Activated CD4-positive, alpha-beta T cell treated with anti-CD3 and anti-CD28 coated beads, Interleukin-10, Interleukin-2, amounts not matched to agents 100 ng/mL and 50 ng/mL, durations not matched to agents 16 hours and 8 hours (primary cell): Measurements from ENCODE around the gene NRIP2.
A peak's percentile ranks its signal among the peaks of the same experiment; 100 is the strongest.

Experiments used
- DNase-seq: peaks from one replicate; pipeline ENCODE4 v3.0.0-alpha.2; 2020

The NRIP2 gene

GRCh38 chr12:2804393-2805142, 30.3 kb downstream of the NRIP2 start:
- no peak for DNase-seq

DNA sequence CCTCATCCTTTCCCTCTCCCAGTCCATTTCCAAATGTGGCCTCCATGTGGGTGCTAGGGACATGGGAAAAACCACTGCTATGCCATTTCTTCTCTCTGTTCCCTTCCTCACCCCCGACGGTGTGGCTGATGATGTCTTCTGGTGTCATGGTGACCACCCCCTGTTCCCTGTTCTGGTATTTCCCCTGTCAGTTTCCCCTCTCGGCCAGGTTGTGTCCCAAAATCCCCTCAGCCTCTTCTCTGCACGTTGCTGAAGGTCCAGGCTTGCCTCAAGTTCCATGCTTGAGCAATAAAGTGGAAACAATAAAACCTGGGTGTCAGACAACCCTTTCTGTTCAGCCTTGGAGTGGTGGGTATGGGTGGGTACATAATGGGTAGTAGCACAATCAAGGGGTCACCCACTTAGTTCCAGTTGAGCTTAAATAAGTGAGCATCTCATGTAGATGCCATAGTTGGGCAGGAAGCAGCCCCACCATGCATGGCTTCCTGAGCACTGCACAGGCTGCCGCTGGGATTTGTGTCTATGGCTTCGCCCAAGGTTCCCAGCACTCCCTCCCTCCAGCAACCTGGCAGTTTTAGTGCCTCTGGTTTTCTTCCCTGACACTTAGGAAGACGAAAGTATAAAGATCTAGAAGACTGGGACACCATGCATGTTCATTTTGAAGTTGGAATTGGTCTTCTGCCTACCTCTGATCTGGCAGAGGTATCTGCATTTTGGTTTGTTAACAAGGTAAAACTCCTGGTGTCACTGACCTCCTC, 31.0 kb downstream of the NRIP2 start:
- no peak for DNase-seq

DNA sequence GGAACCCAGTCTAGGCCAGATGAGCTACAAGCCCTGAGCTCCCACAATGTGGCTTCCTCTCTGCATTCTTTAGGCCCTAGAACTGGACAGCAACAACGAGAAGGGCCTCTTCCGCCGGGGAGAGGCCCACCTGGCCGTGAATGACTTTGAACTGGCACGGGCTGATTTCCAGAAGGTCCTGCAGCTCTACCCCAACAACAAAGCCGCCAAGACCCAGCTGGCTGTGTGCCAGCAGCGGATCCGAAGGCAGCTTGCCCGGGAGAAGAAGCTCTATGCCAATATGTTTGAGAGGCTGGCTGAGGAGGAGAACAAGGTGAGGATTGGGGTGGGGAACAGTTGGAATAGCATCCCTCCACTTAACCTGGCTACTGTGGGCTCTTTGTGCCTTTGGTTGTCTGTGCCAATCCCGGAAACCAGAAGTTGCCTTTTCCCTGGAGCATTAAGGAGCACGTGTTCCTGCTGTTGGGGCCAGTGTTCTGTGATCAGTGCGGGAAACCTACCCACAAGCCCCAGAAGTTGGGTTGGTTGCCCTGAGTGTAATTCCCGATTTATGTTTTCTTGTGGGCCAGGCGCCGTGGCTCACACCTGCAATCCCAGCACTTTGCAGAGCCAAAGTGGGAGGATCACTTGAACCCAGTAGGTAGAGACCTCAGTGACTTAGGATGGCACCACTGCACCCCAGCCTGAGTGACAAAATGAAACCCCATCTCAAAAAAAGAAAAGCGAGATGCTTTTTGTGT, 33.6 kb downstream of the NRIP2 start:
- no peak for DNase-seq

- DNase-seq = no peak
Measured at GRCh38 chr12:2800046-2800570, 34.7 kb downstream of the NRIP2 start.

DNA sequence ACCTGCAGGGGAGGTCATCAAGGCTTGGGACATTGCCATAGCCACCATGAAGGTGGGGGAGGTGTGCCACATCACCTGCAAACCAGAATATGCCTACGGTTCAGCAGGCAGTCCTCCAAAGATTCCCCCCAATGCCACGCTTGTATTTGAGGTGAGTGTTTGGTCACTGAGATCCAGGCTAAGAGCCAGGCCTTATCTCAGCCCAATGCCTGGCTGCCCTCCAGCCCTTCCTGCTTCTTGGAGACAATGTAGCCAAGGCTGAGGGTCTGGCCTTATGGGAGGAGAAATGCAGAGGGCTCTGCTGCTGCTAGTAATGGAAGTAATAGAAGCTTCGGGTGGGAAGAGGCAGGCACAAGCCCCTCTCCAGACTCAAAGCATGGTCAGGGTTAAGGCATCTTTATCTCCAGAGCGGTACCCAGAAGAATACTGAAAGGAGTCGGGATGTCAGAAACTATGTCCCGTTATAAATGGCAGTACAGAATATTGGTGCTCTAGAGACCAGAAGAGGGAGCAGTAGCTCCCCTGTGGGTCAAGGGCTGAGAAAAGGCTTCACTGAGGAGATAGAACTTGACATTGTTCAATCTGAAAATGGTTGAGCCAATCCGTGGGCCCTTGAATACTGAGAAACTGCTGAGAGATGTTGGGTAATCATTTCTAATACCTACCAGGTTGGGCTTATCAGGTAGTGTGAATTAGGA, 37.0 kb downstream of the NRIP2 start:
- DNase-seq = no peak

GRCh38 chr12:2796187-2796666, 38.6 kb downstream of the NRIP2 start:
- no peak for DNase-seq

DNA sequence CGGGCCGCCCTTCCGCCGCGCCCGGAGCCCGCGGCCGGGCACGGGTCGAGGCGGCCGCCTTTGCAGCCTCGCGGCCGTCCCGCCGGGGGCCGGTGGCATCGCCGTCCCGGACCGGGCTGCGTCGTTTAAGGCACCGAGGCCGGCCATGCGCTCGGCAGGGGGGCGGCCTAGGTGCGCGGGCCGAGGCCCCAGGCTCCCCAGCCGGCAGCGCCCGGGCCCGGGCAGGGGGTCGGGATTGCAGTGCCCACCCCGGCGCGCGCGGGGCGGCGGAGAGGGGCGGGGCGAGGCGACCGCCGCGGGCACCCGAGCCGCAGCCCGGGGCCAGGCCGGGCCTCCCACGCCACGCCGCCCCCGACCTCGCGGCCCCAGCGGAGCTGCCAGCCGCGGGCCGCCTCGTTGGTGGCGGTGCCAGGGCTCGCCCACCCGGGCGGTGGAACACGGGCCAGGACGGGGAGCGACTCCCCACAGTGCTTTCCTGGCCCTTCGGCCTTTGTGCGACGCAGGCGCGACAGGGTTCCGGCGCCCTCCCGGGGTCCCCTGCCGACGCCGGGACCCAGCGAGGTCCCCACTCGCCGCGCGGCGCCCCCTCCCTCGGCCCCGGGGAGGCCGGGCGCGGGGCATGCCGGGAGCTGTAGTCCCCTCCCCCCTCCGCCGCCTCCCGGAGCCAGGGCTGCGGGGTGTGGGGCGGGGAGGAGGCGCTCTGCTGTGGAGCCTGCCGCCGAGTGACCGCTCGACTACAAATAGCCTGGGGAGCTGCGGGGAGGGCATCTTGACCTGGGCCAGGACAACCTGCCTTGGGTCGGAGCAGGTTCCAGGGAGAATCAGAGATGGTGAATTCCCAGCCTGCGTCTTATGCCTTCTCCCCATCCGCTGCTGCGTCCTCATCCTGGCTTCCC, 39.3 kb downstream of the NRIP2 start:
- peak; percentile 75 for DNase-seq

- peak; percentile 93 for DNase-seq
Measured at GRCh38 chr12:2794736-2795289, 40.0 kb downstream of the NRIP2 start, which contains the start of gene FKBP4. TSS of gene FKBP4 (plus strand) at chr12:2794970. CDS start at chr12:2795140, 170 bp downstream.

DNA sequence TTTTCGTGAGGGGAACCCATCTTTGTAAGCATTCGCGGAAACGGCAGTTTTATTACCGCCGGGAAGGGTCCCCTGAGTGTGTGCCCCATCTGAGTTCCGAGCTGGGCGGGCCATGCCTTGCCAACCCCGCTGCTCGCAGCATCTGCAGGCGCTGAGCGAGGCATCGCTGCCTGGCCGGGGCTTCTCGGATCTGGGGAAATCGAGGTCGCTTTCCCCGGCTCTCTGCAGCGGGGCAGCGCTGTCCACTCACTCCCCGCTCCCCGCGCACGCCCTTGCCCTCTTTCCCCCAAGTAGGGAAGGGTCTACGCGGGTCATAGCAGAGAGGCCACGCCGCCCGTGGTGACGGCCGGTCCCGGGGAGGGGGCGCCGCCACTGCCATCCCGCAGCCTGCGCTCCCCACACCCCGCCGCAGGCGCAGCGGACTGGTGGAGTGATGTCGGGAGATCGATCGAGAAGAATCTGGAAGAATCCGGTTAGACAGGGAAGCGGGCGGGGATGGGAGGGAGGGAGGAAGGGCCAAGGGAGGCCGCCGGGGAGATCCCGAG, 40.6 kb downstream of the NRIP2 start:
- DNase-seq = peak; percentile 7

- no peak for DNase-seq
Measured at GRCh38 chr12:2793561-2793960, 41.3 kb downstream of the NRIP2 start.

GRCh38 chr12:2792671-2793500, 41.9 kb downstream of the NRIP2 start:
- DNase-seq = no peak

DNA sequence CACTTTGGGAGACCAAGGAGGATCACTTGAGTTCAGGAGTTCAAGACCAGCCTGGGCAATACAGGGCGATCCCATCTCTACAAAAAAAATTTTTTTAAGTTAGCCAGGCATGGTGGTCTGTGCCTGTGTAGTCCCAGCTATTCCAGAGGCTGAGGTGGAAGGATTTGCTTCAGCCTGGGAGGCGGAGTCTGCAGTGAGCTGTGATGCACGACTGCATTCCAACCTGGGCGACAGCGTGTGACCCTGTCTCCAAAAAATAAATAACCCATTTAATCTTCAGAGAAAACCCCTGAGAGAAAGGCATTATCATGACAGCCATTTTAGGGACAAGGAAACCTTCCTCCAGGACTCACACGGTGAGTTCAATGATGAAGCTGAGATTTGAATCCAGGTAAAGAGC, 43.7 kb downstream of the NRIP2 start:
- DNase-seq = no peak

DNA sequence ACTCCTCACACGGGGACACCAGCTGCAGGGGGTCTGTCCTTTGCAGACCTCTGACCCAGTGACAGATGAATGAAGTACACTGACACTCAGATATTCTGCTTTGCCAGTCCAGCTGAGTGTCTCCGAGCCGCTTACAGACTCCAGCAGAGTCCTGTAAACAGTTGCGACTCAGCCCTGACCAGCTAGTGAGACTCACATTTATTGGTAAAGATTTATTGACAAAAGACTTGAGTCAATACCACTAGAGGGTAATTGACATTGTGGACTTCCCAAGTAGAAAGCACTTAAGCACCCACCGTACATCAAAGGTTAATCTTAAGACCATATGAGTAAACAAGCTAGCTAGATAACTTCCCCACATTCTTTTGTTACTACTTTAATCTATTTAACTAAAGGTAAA, 49.8 kb downstream of the NRIP2 start:
- no peak for DNase-seq

DNA sequence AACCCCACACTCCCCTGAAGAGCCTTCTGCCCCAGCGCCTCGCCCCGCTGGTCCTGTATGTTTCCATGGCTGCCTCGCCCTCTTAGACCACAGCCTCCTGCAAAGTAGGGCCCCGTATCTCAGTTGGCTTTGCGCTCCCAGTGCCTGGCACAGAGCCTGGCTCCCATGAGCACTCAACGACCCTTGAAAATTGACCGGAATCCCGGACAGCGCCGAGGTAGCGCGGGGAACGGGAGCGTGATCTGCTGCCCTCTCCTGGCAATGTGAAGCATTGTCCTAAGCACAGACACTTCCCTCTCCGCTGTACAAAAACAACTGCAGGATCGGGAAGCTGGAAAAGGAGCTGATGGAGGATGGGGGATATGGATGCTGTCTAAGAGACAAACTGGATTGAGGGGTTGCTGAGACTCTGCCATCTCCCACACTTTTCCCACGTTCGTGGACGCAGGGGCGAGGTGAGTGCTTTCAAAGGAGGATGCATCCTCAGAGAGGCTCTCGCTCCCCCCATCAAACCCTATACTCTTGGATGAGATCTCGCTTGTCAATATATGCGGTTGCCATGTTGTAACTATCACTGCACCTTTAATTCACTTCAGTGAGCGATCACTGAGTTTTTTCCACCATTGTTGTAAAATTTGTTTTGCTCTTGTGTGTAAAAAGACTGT, 50.8 kb downstream of the NRIP2 start:
- DNase-seq = peak; percentile 53

- no peak for DNase-seq
Measured at GRCh38 chr12:2779281-2779680, 55.6 kb downstream of the NRIP2 start.

GRCh38 chr12:2776129-2776806, 58.6 kb downstream of the NRIP2 start:
- no peak for DNase-seq

DNA sequence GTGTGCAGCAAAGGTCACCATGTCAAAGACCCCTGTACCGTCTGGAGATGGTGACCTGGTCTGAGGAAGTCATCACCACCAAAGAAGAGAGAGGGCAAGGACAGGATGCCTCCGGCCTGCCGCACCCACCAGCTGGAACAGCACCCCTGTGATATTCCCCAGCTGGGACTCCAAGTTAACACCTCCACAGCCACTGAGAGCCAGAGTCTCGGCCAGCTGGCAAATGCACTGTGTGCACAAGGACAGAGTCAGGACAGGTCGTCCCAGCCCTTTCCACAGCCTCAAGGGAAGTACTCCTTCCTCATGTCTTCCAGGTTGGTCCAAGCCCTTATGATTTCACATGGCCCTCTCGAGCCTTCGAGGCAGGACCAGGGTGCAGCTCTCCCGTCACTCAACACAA, 59.4 kb downstream of the NRIP2 start:
- no peak for DNase-seq
